ENCODE measurements around the gene TOR3A.
"Not testable (repeated sequence)": the region's sequence is repeated elsewhere in the genome, so short reads cannot be mapped to it uniquely, and the experiment has no call there.

Gene TOR3A

DNA sequence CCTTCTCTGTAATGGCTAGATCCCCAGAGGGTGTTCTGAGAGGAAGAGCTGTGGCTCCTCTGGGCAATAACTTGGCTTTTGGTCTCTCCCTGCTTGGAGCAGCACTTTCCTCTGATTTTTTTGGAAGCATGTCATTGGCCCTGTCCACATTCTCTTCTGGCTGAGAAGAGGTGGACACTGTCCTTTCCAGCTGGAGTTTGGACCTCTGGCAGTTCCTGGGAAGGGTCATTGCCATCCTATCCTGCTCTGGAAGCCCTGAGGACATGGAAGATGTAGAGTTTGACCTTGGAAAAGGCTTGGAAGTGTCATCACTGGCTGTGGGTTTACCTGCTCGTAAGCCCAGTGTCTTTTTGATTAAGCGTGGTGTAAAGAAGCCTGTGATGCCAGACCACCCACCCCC lies 26.8 kb downstream of the TOR3A start:
- H3K4me3 Mint-ChIP-seq: no peak overlapping the region
- no peaks in the 10 kb centered on the region for H3K9me3 Mint-ChIP-seq
- peaks cover 11% of the 10 kb centered on the region for H3K36me3 Mint-ChIP-seq (ENCODE audit: low read depth)
- no peak for ATAC-seq
- no peaks in the 10 kb centered on the region for H3K4me1 Mint-ChIP-seq
- DNase-seq: no peak
- no peaks in the 10 kb centered on the region for H3K27me3 Mint-ChIP-seq
- H3K27ac Mint-ChIP-seq: no peak overlapping the region

DNA sequence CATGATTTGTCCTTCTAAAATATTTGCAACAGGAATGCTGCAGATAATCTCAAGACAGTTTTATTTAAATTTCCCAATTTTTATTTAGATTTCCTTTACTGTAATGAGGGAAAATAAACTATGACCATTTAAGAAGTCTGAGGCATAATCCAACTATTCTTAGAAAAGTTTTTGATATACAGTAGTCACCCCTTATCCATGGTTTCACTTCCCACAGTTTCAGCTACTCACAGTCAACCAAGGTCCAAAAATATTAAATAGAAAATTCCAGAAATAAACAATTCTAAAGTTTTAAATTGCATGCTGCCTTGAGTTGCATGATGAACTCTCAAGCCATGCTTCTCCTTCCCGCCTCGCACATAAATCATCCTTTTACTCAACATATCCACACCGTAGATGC lies 33.3 kb downstream of the TOR3A start:
- H3K4me1 Mint-ChIP-seq: no peaks in the 10 kb centered on the region
- H3K4me3 Mint-ChIP-seq: no peak overlapping the region
- DNase-seq (no peak), ATAC-seq (no peak)
- H3K27me3 Mint-ChIP-seq: no peaks in the 10 kb centered on the region
- H3K27ac Mint-ChIP-seq: no peak overlapping the region
- H3K36me3 Mint-ChIP-seq (ENCODE audit: low read depth): peaks cover 18% of the 10 kb centered on the region
- H3K9me3 Mint-ChIP-seq: no peaks in the 10 kb centered on the region

DNA sequence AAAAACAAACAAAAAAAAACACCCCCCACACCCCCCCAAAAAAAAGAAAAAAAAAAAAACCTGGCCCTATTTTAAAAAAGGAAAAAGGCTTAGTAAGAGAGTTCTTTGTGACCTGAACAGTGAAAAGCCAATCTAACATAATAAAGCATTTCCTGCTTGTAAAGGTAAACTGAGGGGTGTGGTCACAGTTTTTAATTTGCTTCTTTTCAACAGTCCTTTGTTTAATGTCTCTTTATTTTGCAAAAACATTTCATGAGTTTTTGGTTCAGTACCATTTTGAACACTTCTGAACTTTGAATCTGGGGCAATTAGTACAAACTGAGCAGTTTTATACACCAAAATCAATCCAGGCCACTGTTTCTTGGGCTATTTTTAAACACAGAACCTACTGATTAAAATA lies 37.6 kb downstream of the TOR3A start:
- Mint-ChIP-seq H3K9me3 (no peaks in the 10 kb centered on the region), H3K27me3 (no peaks in the 10 kb centered on the region), H3K4me1 (peaks cover 4% of the 10 kb centered on the region), H3K36me3 (ENCODE audit: low read depth) (peaks cover 15% of the 10 kb centered on the region), H3K27ac (no peak overlapping the region), H3K4me3 (no peak overlapping the region)
- DNase-seq (no peak), ATAC-seq (no peak)

DNA sequence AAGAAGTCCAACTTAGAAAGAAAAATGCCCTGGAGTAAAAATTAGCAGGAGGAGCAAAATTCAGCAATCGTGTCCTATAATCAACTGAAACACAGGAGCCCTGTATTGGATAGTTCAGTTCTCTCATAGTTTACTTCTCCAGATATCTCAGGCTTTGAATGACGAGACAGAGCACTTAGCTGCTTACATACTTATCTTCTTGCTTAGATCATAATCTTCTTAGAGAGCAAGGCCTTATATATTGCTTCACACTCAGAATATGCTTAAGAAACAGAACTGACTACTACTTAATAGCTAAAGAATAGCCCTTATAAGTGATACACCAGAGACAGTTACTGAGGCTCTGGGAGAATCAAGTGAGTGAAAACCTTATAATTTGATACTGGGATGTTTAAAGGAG lies 38.9 kb downstream of the TOR3A start:
- no peak for DNase-seq
- Mint-ChIP-seq H3K4me1 (peaks cover 4% of the 10 kb centered on the region), H3K27me3 (no peaks in the 10 kb centered on the region), H3K4me3 (no peak overlapping the region), H3K36me3 (ENCODE audit: low read depth) (peaks cover 15% of the 10 kb centered on the region), H3K9me3 (no peaks in the 10 kb centered on the region), H3K27ac (no peak overlapping the region)
- ATAC-seq: no peak

DNA sequence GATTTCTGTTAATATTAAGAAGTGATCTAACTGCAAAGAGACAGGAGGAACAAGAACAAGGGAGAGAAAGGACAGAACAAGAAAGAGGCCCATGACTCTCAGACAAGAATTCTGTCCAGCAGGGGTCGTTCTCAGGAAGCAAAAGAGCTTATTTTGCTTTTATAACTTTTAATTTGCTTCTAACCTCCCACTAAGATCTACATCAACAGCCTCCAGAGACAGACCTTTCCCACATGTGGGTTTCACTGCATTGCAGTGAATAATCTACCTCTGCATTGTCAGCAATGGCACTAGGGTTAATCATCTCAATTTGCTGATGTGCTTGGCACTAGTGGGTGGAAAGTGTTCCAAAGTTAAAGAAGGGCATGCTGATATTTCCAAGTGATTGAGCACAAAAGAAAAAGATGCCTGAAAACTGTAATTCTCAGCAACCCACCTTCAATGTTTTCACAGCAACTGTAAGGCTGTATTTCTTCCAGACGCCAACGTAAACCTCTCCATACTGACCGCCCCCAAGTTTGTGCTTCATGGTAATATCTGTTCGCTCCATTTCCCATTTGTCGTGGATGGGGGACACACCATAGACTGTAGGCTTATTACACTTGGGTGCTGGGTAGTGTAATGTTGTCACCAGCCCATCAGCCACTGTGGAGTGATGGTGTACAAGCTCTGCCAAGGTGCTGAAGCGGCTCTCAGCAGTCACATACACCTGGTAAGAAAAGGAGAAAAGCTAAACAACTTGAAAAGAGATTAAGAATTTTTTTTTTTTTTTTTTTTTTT lies 39.5 kb downstream of the TOR3A start:
- Mint-ChIP-seq H3K36me3 (ENCODE audit: low read depth) (peaks cover 15% of the 10 kb centered on the region), H3K9me3 (no peaks in the 10 kb centered on the region)
- peak; percentile 35 for DNase-seq

DNA sequence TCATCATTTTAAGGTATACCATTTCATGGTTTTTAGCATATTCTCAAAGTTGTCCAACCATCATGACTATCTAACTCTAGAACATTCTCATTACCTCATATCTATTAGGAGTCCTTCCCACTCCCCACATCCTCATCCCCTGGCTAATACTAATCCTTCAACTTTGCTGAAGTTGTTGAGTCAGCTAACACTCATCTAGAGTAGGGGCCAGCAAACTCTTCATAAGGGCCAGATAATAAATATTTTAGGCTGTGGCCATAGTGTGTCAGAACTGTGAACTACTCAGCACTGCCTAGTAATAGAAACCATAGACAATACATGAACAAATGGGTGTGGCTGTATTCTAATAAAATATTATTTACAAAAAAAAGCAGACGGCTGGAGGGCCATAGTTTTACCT lies 43.0 kb downstream of the TOR3A start:
- Mint-ChIP-seq H3K9me3 (no peaks in the 10 kb centered on the region), H3K36me3 (ENCODE audit: low read depth) (peaks cover 9% of the 10 kb centered on the region), H3K27ac (no peak overlapping the region), H3K27me3 (no peaks in the 10 kb centered on the region), H3K4me3 (no peak overlapping the region), H3K4me1 (peaks cover 30% of the 10 kb centered on the region)
- no peak for DNase-seq
- no peak for ATAC-seq

More for the DNA sequence above, 39.5 kb downstream of the TOR3A start:
- H3K4me3 Mint-ChIP-seq: no peak overlapping the region
- H3K27ac Mint-ChIP-seq: no peak overlapping the region
- no peaks in the 10 kb centered on the region for H3K27me3 Mint-ChIP-seq
- H3K4me1 Mint-ChIP-seq: peaks cover 4% of the 10 kb centered on the region
- ATAC-seq: peak; percentile 65

- no peak overlapping the region for H3K4me3 Mint-ChIP-seq
- no peaks in the 10 kb centered on the region for H3K9me3 Mint-ChIP-seq
- H3K36me3 Mint-ChIP-seq (ENCODE audit: low read depth): peaks cover 5% of the 10 kb centered on the region
- no peaks in the 10 kb centered on the region for H3K27me3 Mint-ChIP-seq
- H3K4me1 Mint-ChIP-seq: peaks cover 36% of the 10 kb centered on the region
- ATAC-seq: no peak
- H3K27ac Mint-ChIP-seq: peak overlapping the region; percentile 39
- DNase-seq: no peak
Observed at GRCh38 chr1:179126338-179127060, 44.6 kb downstream of the TOR3A start.

DNA sequence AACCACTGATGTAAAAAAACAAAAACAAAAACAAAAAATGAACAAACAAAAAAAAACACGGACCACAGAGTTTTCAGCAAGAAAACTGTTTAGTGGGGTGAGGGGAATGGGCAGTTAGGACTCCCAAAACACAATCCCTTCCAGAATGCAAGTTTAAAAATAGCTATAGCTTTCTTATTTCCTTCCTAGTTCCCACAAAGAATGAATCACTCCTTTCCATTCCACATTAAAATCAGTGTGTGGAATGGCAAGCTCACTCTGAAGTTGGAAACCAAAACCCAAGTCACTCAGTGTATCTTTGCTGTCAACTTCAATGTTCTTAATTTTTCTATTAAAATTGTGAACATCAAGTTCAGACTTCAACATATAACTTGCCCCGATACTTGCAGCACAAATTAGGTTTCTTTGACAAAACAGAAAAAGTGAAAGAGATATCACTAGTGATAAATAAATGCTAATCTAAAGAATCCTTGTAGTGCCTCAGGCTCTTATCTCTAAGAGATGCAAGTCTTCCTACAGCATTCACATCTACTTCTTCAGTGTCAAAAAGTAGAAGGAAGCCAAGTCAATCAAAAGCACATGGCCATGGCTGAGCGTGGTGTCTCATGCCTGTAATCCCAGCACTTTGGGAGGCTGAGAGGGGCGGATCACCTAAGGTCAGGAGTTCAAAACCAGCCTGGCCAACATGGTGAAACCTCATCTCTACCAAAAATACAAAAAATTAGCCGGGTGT lies 45.5 kb downstream of the TOR3A start:
- Mint-ChIP-seq H3K36me3 (ENCODE audit: low read depth) (peaks cover 5% of the 10 kb centered on the region), H3K9me3 (no peaks in the 10 kb centered on the region), H3K27ac (peak overlapping the region; percentile 39), H3K4me3 (no peak overlapping the region), H3K27me3 (no peaks in the 10 kb centered on the region), H3K4me1 (peaks cover 35% of the 10 kb centered on the region)
- DNase-seq (no peak), ATAC-seq (no peak)

DNA sequence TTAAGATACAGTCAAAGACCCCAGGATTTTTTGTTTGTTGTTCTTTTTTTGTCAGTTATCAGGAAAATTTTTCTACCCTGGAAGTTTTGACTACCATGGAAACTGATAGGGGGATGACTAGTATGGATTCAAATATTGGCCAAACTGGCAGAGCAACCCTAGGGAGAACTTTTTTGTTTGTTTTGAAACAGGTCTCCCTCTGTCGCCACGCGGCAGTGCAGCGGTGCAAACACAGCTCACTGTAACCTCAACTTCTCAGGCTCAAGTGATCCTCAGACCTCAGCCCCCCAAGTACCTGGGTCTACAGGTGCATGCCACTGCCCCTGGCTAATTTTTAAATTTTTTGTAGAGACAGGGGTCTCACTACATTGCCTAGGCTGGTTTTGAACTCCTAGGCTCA lies 46.6 kb downstream of the TOR3A start:
- H3K9me3 Mint-ChIP-seq: no peaks in the 10 kb centered on the region
- no peak for DNase-seq
- no peaks in the 10 kb centered on the region for H3K27me3 Mint-ChIP-seq
- ATAC-seq: no peak
- H3K4me1 Mint-ChIP-seq: peaks cover 35% of the 10 kb centered on the region
- H3K36me3 Mint-ChIP-seq (ENCODE audit: low read depth): peaks cover 5% of the 10 kb centered on the region
- H3K4me3 Mint-ChIP-seq: no peak overlapping the region
- peak overlapping the region; percentile 46 for H3K27ac Mint-ChIP-seq

GRCh38 chr1:179129702-179130473 lies 48.0 kb downstream of the TOR3A start:
- Mint-ChIP-seq H3K27ac (peak overlapping the region; percentile 89), H3K4me1 (peaks cover 35% of the 10 kb centered on the region), H3K9me3 (no peaks in the 10 kb centered on the region), H3K4me3 (peak overlapping the region; percentile 73), H3K27me3 (no peaks in the 10 kb centered on the region), H3K36me3 (ENCODE audit: low read depth) (peaks cover 3% of the 10 kb centered on the region)
- ATAC-seq (peak; percentile 95), DNase-seq (no peak)

- H3K4me3 Mint-ChIP-seq; H3K27me3 Mint-ChIP-seq; H3K36me3 Mint-ChIP-seq (ENCODE audit: low read depth); H3K4me1 Mint-ChIP-seq; ATAC-seq; H3K9me3 Mint-ChIP-seq; H3K27ac Mint-ChIP-seq; DNase-seq: not testable (repeated sequence)
Observed at GRCh38 chr1:179135168-179135567, 53.3 kb downstream of the TOR3A start.

DNA sequence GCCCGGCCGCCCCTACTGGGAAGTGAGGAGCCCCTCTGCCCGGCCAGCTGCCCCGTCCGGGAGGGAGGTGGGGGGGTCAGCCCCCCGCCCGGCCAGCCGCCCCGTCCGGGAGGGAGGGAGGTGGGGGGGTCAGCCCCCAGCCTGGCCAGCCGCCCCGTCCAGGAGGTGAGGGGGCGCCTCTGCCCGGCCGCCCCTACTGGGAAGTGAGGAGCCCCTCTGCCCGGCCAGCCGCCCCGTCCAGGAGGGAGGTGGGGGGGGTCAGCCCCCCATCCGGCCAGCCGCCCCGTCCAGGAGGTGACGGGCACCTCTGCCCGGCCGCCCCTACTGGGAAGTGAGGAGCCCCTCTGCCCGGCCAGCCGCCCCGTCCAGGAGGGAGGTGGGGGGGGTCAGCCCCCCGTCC lies 53.8 kb downstream of the TOR3A start:
- H3K4me3 Mint-ChIP-seq; H3K27ac Mint-ChIP-seq; ATAC-seq; DNase-seq; H3K4me1 Mint-ChIP-seq; H3K36me3 Mint-ChIP-seq (ENCODE audit: low read depth); H3K9me3 Mint-ChIP-seq; H3K27me3 Mint-ChIP-seq: not testable (repeated sequence)

GRCh38 chr1:179137617-179138255 lies 55.9 kb downstream of the TOR3A start:
- no peak overlapping the region for H3K4me3 Mint-ChIP-seq
- H3K4me1 Mint-ChIP-seq: peaks cover 24% of the 10 kb centered on the region
- H3K27ac Mint-ChIP-seq: no peak overlapping the region
- ATAC-seq (no peak), DNase-seq (no peak)
- no peaks in the 10 kb centered on the region for H3K9me3 Mint-ChIP-seq
- H3K27me3 Mint-ChIP-seq: no peaks in the 10 kb centered on the region
- peaks cover 1% of the 10 kb centered on the region for H3K36me3 Mint-ChIP-seq (ENCODE audit: low read depth)

DNA sequence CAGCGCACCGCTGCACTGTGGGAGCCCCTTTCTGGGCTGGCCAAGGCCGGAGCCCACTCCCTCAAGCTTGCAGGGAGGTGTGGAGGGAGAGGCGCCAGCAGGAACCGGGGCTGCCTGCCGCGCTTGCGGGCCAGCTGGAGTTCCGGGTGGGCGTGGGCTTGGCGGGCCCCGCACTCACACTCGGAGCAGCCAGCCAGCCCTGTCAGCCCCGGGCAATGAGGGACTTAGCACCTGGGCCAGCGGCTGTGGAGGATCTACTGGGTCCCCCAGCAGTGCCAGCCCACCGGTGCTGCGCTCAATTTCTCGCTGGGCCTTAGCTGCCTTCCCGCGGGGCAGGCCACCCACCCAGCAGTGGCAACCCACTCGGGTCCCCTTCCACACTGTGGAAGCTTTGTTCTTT lies 56.9 kb downstream of the TOR3A start:
- not testable (repeated sequence) for H3K9me3 Mint-ChIP-seq; H3K27me3 Mint-ChIP-seq; DNase-seq; ATAC-seq; H3K36me3 Mint-ChIP-seq (ENCODE audit: low read depth); H3K27ac Mint-ChIP-seq; H3K4me3 Mint-ChIP-seq
- peaks cover 29% of the 10 kb centered on the region for H3K4me1 Mint-ChIP-seq
